PC-3 (cell line): ENCODE measurements around the gene PDCD10. TPM values are rescaled to one million over a fixed set of nuclear protein-coding genes. Genes with fewer than 3 reads are reported as not detected.

ENCODE experiments used
- ATAC-seq: fragments of 200-7000 bp; cut with Tn5 transposase; 2 replicates; pipeline ENCODE4 v1.9.1; 2020; ENCODE audit warnings: mild to moderate bottlenecking, moderate library complexity
- BruUV-seq: library from RNA; stranded (reverse); fragments of 400-500 nt; replicated peaks from 2 replicates; lab custom pipeline; 2021; lab: Mats Ljungman, UMichigan
- CTCF ChIA-PET: fragments of 300-600 bp; sonication (Branson Sonifier 250); formaldehyde crosslinking; loops from one replicate; lab custom pipeline; 2022; ENCODE audit warnings: antibody characterized with exemption; lab: Charles Lee
- POLR2A ChIA-PET: fragments of 300-600 bp; sonication (Branson Sonifier 250); formaldehyde crosslinking; loops from one replicate; lab custom pipeline; 2022; ENCODE audit warnings: antibody characterized with exemption; ENCODE audit not compliant: unreplicated experiment; lab: Charles Lee
- DNase-seq: peaks from one replicate; pipeline ENCODE4 v3.0.0-alpha.2; 2015
- H2AFZ ChIP-seq: fragments of 300-600 bp; sonication (generic); 2 replicates; pipeline ENCODE4 v1.6.0; 2016; ENCODE audit warnings: antibody characterized with exemption, low read length
- H3F3A ChIP-seq: fragments of 300-600 bp; sonication (generic); one replicate; pipeline ENCODE4 v1.6.0; 2017; ENCODE audit warnings: antibody characterized with exemption, low read length, control low read depth, mild to moderate bottlenecking; ENCODE audit not compliant: unreplicated experiment
- H3K27ac ChIP-seq: fragments of 300-600 bp; sonication (generic); 2 replicates; pipeline ENCODE4 v1.5.1; 2016; ENCODE audit warnings: mild to moderate bottlenecking, low read length
- H3K27me3 ChIP-seq: fragments of 300-600 bp; sonication (generic); 2 replicates; pipeline ENCODE4 v1.6.1; 2016; ENCODE audit warnings: low read length, mixed read lengths
- H3K36me3 ChIP-seq: fragments of 300-600 bp; sonication (generic); 2 replicates; pipeline ENCODE4 v1.6.1; 2016; ENCODE audit warnings: low read depth, mixed run types, low read length, mixed read lengths
- H3K4me1 ChIP-seq: fragments of 300-600 bp; sonication (generic); 2 replicates; pipeline ENCODE4 v1.5.1; 2016; ENCODE audit warnings: low read length; ENCODE audit not compliant: insufficient read depth
- H3K4me2 ChIP-seq: fragments of 300-600 bp; sonication (generic); 2 replicates; pipeline ENCODE4 v1.6.0; 2016; ENCODE audit warnings: low read length
- H3K4me3 ChIP-seq: fragments of 300-600 bp; sonication (generic); 2 replicates; pipeline ENCODE4 v1.5.1; 2016; ENCODE audit warnings: mild to moderate bottlenecking, low read length, mixed read lengths
- H3K79me2 ChIP-seq: fragments of 300-600 bp; sonication (generic); 2 replicates; pipeline ENCODE4 v1.6.1; 2017; ENCODE audit warnings: low read length, mixed read lengths
- H3K9ac ChIP-seq: fragments of 300-600 bp; sonication (generic); 2 replicates; pipeline ENCODE4 v1.6.0; 2016; ENCODE audit warnings: mild to moderate bottlenecking, low read length
- H3K9me2 ChIP-seq: fragments of 300-600 bp; sonication (generic); replicated peaks from 2 replicates; pipeline ENCODE4 v1.6.1; 2016; ENCODE audit warnings: mixed run types, low read length, mixed read lengths
- H3K9me3 ChIP-seq: fragments of 300-600 bp; sonication (generic); 2 replicates; pipeline ENCODE4 v1.6.1; 2016; ENCODE audit warnings: low read length, mixed read lengths
- H4K20me1 ChIP-seq: fragments of 300-600 bp; sonication (generic); 2 replicates; pipeline ENCODE4 v1.6.1; 2016; ENCODE audit warnings: low read length, mixed read lengths
- EZH2 ChIP-seq: fragments of 300-600 bp; sonication (generic); IDR thresholded peaks from one replicate; pipeline ENCODE4 v1.6.1; 2017; ENCODE audit warnings: antibody characterized with exemption, mild to moderate bottlenecking, low read length; ENCODE audit not compliant: unreplicated experiment
- EZH2phosphoT487 ChIP-seq: fragments of 300-600 bp; sonication (generic); IDR thresholded peaks from 2 replicates; pipeline ENCODE4 v1.6.1; 2018; ENCODE audit warnings: mild to moderate bottlenecking, antibody characterized with exemption, low read length, borderline replicate concordance
- intact Hi-C: fragments of 100-400 bp; cut with micrococcal nuclease; formaldehyde crosslinking; loops from 2 replicates; pipeline ENCODE4 v1.9.0; 2023
- total RNA-seq: library from RNA; depleted of rRNA; stranded (reverse); fragments of >200 nt; gene quantifications from 2 replicates; pipeline ENCODE4 v1.2.3, GENCODE V29; 2014
- TF ChIP-seq, protein P1 (sequence below): fragments of 300-600 bp; sonication (generic); conservative IDR thresholded peaks from 2 replicates; pipeline ENCODE4 v1.5.1; 2017; ENCODE audit warnings: antibody characterized with exemption, low read depth, mild to moderate bottlenecking, low read length

Gene PDCD10
- total RNA-seq, 1 experiment from 2014 or later: 105 TPM

DNA sequence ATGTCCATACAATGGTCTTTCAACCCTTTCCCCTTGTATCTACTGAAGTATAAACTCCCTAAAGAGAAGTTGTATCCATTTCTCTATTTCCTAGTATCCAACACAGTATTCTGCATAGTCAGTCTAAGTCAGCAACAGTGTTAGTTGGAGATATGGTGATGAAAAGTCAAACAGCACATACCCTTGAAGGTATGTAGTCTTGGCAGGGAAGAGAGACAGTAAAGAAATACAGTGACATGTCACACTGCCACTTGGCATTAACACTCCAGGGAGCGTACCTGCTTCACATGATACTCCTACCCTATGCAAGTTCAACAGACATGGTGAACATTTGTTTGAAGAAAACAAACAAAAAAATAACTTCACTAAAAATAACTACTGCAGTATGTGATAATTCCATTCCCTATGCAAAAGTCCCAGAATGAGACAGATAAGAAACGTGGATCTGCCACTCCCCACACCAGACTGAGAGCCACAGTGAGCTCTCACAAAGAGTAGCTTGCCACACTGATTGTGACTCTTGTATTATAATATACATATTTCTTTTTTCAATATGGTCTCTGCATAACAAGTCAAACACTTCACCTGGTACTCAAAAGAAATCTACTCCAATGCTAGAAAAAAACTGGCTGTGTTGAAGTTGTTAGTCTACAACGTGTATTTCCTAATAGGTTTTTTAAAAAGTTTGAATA lies 5.9 kb downstream of the PDCD10 start:
- Histone ChIP-seq H3K79me2 (peaks cover 99% of the 10 kb centered on the region), H3K36me3 (0 out of 2 replicates have a peak, but pooled peaks cover 3% of the 10 kb centered on the region), H3K9me2 (no peaks in the 10 kb centered on the region), H4K20me1 (peaks cover 74% of the 10 kb centered on the region), H2AFZ (no peak overlapping the region), H3K27ac (no peak overlapping the region), H3K4me1 (peaks cover 26% of the 10 kb centered on the region), H3K4me3 (no peak overlapping the region), H3F3A (no peaks in the 10 kb centered on the region), H3K27me3 (no peaks in the 10 kb centered on the region), H3K9ac (no peak overlapping the region), H3K4me2 (no peak overlapping the region), H3K9me3 (no peaks in the 10 kb centered on the region)
- no peak for DNase-seq
- ChIA-PET POLR2A (no interaction called here), CTCF (no interaction called here)
- peak; percentile 29; the same call in 1 of the 2 replicates for ATAC-seq
- TF ChIP-seq EZH2 (no peak), EZH2phosphoT487 (no peak)
- TF ChIP-seq, protein P1, sequence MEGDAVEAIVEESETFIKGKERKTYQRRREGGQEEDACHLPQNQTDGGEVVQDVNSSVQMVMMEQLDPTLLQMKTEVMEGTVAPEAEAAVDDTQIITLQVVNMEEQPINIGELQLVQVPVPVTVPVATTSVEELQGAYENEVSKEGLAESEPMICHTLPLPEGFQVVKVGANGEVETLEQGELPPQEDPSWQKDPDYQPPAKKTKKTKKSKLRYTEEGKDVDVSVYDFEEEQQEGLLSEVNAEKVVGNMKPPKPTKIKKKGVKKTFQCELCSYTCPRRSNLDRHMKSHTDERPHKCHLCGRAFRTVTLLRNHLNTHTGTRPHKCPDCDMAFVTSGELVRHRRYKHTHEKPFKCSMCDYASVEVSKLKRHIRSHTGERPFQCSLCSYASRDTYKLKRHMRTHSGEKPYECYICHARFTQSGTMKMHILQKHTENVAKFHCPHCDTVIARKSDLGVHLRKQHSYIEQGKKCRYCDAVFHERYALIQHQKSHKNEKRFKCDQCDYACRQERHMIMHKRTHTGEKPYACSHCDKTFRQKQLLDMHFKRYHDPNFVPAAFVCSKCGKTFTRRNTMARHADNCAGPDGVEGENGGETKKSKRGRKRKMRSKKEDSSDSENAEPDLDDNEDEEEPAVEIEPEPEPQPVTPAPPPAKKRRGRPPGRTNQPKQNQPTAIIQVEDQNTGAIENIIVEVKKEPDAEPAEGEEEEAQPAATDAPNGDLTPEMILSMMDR: no peak
- BruUV-seq: no TSS peak
- intact Hi-C loops: no loop called here

DNA sequence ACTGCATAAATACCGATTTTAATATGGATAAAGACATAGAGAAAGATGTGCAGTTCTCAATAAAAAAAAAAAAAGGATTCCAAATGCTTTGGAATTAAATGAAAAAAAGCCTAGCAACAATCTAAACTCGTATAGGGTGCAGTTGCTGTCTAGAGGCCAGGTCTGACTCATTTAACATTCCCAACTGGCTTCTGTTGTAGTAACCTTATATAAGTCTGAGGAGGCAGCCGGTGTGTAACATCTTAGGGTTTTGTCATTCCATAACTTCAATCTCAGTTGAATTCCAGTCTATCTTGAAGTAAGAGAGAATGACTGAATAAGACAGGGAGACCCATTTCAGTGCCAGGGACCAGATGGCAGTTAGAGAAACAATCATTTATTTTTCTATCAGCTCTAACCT lies 6.5 kb downstream of the PDCD10 start:
- BruUV-seq: no TSS peak
- ATAC-seq (peak; percentile 68), DNase-seq (peak; percentile 26)
- no peak overlapping the region for H3K9ac ChIP-seq
- peaks cover 21% of the 10 kb centered on the region for H3K4me1 ChIP-seq
- TF ChIP-seq, protein P1: no peak
- TF ChIP-seq EZH2phosphoT487 (no peak), EZH2 (no peak)
- peaks cover 76% of the 10 kb centered on the region for H4K20me1 ChIP-seq
- H3K27me3 ChIP-seq: no peaks in the 10 kb centered on the region
- CTCF ChIA-PET: no interaction called here
- POLR2A ChIA-PET: no interaction called here
- H3K4me3 ChIP-seq: no peak overlapping the region
- H3K9me2 ChIP-seq: no peaks in the 10 kb centered on the region
- 0 out of 2 replicates have a peak, but pooled peaks cover 3% of the 10 kb centered on the region for H3K36me3 ChIP-seq
- H3K27ac ChIP-seq: no peak overlapping the region
- H3K79me2 ChIP-seq: peaks cover 99% of the 10 kb centered on the region
- no peak overlapping the region for H2AFZ ChIP-seq
- no peaks in the 10 kb centered on the region for H3F3A ChIP-seq
- H3K4me2 ChIP-seq: no peak overlapping the region
- no peaks in the 10 kb centered on the region for H3K9me3 ChIP-seq
- intact Hi-C loops: no loop called here

DNA sequence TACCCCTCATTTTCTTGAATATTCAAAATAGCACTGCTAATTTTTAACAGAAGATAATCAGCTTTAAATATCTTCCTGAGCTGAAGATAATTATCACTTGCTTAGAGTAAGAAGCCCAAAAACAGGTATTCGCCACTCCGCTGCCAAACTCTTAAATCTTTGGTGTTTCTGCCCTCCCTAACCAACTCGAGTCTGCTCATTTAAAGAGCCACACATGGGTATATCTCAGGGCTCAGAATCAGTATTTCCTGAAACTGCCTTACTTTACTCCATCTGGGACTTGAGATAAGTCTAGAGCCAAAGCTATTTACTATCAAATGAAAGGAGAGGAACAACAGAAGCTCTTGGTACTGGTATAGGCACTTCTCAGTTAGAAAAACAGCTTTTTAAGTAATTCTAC lies 10.8 kb downstream of the PDCD10 start:
- Histone ChIP-seq H3K79me2 (peaks cover 78% of the 10 kb centered on the region), H3K27ac (no peak overlapping the region), H3K27me3 (no peaks in the 10 kb centered on the region), H3K9ac (no peak overlapping the region), H4K20me1 (peaks cover 37% of the 10 kb centered on the region), H3K9me2 (no peaks in the 10 kb centered on the region), H3F3A (no peaks in the 10 kb centered on the region), H3K4me2 (no peak overlapping the region), H3K9me3 (no peaks in the 10 kb centered on the region), H2AFZ (no peak overlapping the region), H3K4me1 (0 out of 2 replicates have a peak, but pooled peaks cover 5% of the 10 kb centered on the region), H3K36me3 (peaks cover 10% of the 10 kb centered on the region; the same call in 1 of the 2 replicates), H3K4me3 (no peak overlapping the region)
- DNase-seq (no peak), ATAC-seq (no peak)
- ChIA-PET POLR2A (no interaction called here), CTCF (no interaction called here)
- intact Hi-C loops: no loop called here
- BruUV-seq: no TSS peak
- TF ChIP-seq EZH2phosphoT487 (no peak), EZH2 (no peak)
- TF ChIP-seq, protein P1: no peak
